Fibroblast of lung (primary cell): ENCODE results near the gene SYP. TPM values are rescaled to one million over a fixed set of nuclear protein-coding genes. Genes with fewer than 3 reads are reported as not detected.

Source experiments
- DNase-seq, 2 donors: peaks; one replicate each; pipeline versions ENCODE4 v3.0.0 to v3.0.0-alpha.2; 2010; ENCODE audit warnings: low read depth in 2 of 2
- H2AFZ ChIP-seq: 2 replicates; pipeline ENCODE4 v1.5.1; 2012; ENCODE audit warnings: low read length, control low read depth, inconsistent platforms
- H3K27ac ChIP-seq: 2 replicates; pipeline ENCODE4 v1.5.1; 2011; ENCODE audit warnings: low read length, control low read depth; ENCODE audit not compliant: insufficient read depth
- H3K27me3 ChIP-seq: 2 replicates; pipeline ENCODE4 v1.5.1; 2011; ENCODE audit warnings: mild to moderate bottlenecking, low read length; ENCODE audit not compliant: control insufficient read depth, insufficient read depth
- H3K36me3 ChIP-seq: 2 replicates; pipeline ENCODE4 v1.5.1; 2011; ENCODE audit warnings: low read length; ENCODE audit not compliant: control insufficient read depth, insufficient read depth
- H3K4me1 ChIP-seq: 2 replicates; pipeline ENCODE4 v1.5.1; 2011; ENCODE audit warnings: low read length; ENCODE audit not compliant: control insufficient read depth, insufficient read depth; ENCODE audit errors: extremely low read depth
- H3K4me2 ChIP-seq: 2 replicates; pipeline ENCODE4 v1.5.1; 2011; ENCODE audit warnings: low read length, control low read depth; ENCODE audit not compliant: insufficient read depth; ENCODE audit errors: extremely low read depth
- H3K4me3 ChIP-seq, 4 experiments: fragments of 200-600 bp in 1 of 4; sonication (generic) in 1 of 4; replicated peaks in 1 of 4; 2 replicates each; pipeline ENCODE4 v1.5.1; 2011 to 2016; ENCODE audit warnings: low read length in 4 of 4, low read depth in 3 of 4, mild to moderate bottlenecking in 3 of 4, control low read depth in 2 of 4, inconsistent platforms in 1 of 4, mixed read lengths in 1 of 4; ENCODE audit not compliant: insufficient read depth in 1 of 4; ENCODE audit errors: control extremely low read depth in 1 of 4
- H3K79me2 ChIP-seq: 2 replicates; pipeline ENCODE4 v1.5.1; 2012; ENCODE audit warnings: mild to moderate bottlenecking, low read length, inconsistent platforms; ENCODE audit not compliant: control insufficient read depth, insufficient read depth
- H3K9ac ChIP-seq: 2 replicates; pipeline ENCODE4 v1.5.1; 2011; ENCODE audit warnings: mild to moderate bottlenecking, low read length, control low read depth; ENCODE audit not compliant: insufficient read depth
- H3K9me3 ChIP-seq: 2 replicates; pipeline ENCODE4 v1.5.1; 2012; ENCODE audit warnings: low read depth, low read length; ENCODE audit not compliant: control insufficient read depth, insufficient read depth
- H4K20me1 ChIP-seq: 2 replicates; pipeline ENCODE4 v1.5.1; 2011; ENCODE audit warnings: low read length; ENCODE audit not compliant: control insufficient read depth, insufficient read depth; ENCODE audit errors: extremely low read depth
- CTCF ChIP-seq, 2 donors: IDR thresholded peaks in 1 of 2; conservative IDR thresholded peaks in 1 of 2; 1 replicate in 1 of 2; 2 replicates in 1 of 2; pipeline ENCODE4 v1.5.1; 2011 to 2012; ENCODE audit warnings: low read length in 2 of 2, control low read depth in 1 of 2, inconsistent platforms in 1 of 2, low read depth in 1 of 2, mild to moderate bottlenecking in 1 of 2
- EZH2 ChIP-seq: IDR thresholded peaks from 2 replicates; pipeline ENCODE4 v1.5.1; 2012; ENCODE audit warnings: low read length, control low read depth, mild to moderate bottlenecking; ENCODE audit errors: missing control alignments
- polyA plus RNA-seq, 2 donors: library from polyadenylated mRNA; depleted of rRNA in 1 of 2; stranded (reverse) in 1 of 2; unstranded in 1 of 2; fragments of >200 nt; gene quantifications; 2 replicates each; pipeline ENCODE4 v1.2.1, GENCODE V29; 2011 to 2012; ENCODE audit warnings: missing spikeins in 1 of 2
- total RNA-seq: library from RNA; depleted of rRNA; stranded (reverse); fragments of >200 nt; gene quantifications from 2 replicates; pipeline ENCODE4 v1.2.1, GENCODE V29; 2014

The SYP gene
- total and polyA plus RNA-seq, 2 donors (not counting 1 experiment from before 2014, with no cell fraction given): 0.08 to 0.17 TPM

GRCh38 chrX:49238735-49239134, 38.7 kb upstream of the SYP start:
- DNase-seq: no peak
- H4K20me1 ChIP-seq: no peaks in the 10 kb centered on the region
- H3K9me3 ChIP-seq: no peaks in the 10 kb centered on the region
- no peaks in the 10 kb centered on the region for H3K79me2 ChIP-seq
- no peak overlapping the region for H3K9ac ChIP-seq
- no peak overlapping the region for H3K4me2 ChIP-seq
- H3K27ac ChIP-seq: no peak overlapping the region
- no peaks in the 10 kb centered on the region for H3K4me1 ChIP-seq
- H2AFZ ChIP-seq: no peak overlapping the region
- H3K27me3 ChIP-seq: no peaks in the 10 kb centered on the region
- TF ChIP-seq CTCF (conservative IDR thresholded peaks at IDR 0.05 in 1 of 2, IDR thresholded peaks at IDR 0.05 in 1 of 2; ENCODE audit: low read depth in 1 of 2, low read length in 2 of 2) (no peak), EZH2 (no peak)
- H3K36me3 ChIP-seq: no peaks in the 10 kb centered on the region
- H3K4me3 ChIP-seq: no peak overlapping the region

GRCh38 chrX:49237060-49237459, 37.1 kb upstream of the SYP start:
- Histone ChIP-seq H3K4me3 (no peak overlapping the region), H3K79me2 (no peaks in the 10 kb centered on the region), H2AFZ (no peak overlapping the region), H4K20me1 (no peaks in the 10 kb centered on the region), H3K9me3 (no peaks in the 10 kb centered on the region), H3K4me2 (no peak overlapping the region), H3K9ac (no peak overlapping the region), H3K36me3 (no peaks in the 10 kb centered on the region), H3K27me3 (no peaks in the 10 kb centered on the region), H3K27ac (no peak overlapping the region), H3K4me1 (no peaks in the 10 kb centered on the region)
- no peak for DNase-seq
- no peak for TF ChIP-seq CTCF (conservative IDR thresholded peaks at IDR 0.05 in 1 of 2, IDR thresholded peaks at IDR 0.05 in 1 of 2; ENCODE audit: low read depth in 1 of 2, low read length in 2 of 2)
- TF ChIP-seq EZH2: no peak

- no peaks in the 10 kb centered on the region for H3K36me3 ChIP-seq
- no peak overlapping the region for H2AFZ ChIP-seq
- H3K9me3 ChIP-seq: no peaks in the 10 kb centered on the region
- no peak for DNase-seq
- H3K27ac ChIP-seq: no peak overlapping the region
- H3K9ac ChIP-seq: no peak overlapping the region
- no peaks in the 10 kb centered on the region for H3K79me2 ChIP-seq
- peak overlapping the region; percentile 44 for H3K4me2 ChIP-seq
- H3K4me3 ChIP-seq: no peak overlapping the region
- H3K27me3 ChIP-seq: no peaks in the 10 kb centered on the region
- TF ChIP-seq CTCF (conservative IDR thresholded peaks at IDR 0.05 in 1 of 2, IDR thresholded peaks at IDR 0.05 in 1 of 2; ENCODE audit: low read depth in 1 of 2, low read length in 2 of 2): no peak
- TF ChIP-seq EZH2: no peak
- H3K4me1 ChIP-seq: no peaks in the 10 kb centered on the region
- H4K20me1 ChIP-seq: no peaks in the 10 kb centered on the region
Observed at GRCh38 chrX:49233887-49234555, 34.0 kb upstream of the SYP start.
